Fibroblast of villous mesenchyme (primary cell): ENCODE results near the gene DCANP1. TPM values are rescaled to one million over a fixed set of nuclear protein-coding genes. Genes with fewer than 3 reads are reported as not detected.

Experiments used
- DNase-seq: peaks from one replicate; pipeline ENCODE4 v3.0.0-alpha.2; 2010; ENCODE audit warnings: low read depth
- H3K4me3 ChIP-seq: 2 replicates; pipeline ENCODE4 v1.5.1; 2011; ENCODE audit warnings: low read depth, mild to moderate bottlenecking, low read length
- CTCF ChIP-seq: IDR thresholded peaks from 2 replicates; pipeline ENCODE4 v1.5.1; 2012; ENCODE audit warnings: low read depth, mild to moderate bottlenecking, low read length; ENCODE audit not compliant: insufficient read depth
- total RNA-seq: library from RNA; depleted of rRNA; stranded (reverse); fragments of >200 nt; gene quantifications from 2 replicates; pipeline ENCODE4 v1.2.3, GENCODE V29; 2012

The DCANP1 gene
- total RNA-seq, 1 donor: not detected

GRCh38 chr5:135423846-135424168 is 23.3 kb downstream of the DCANP1 start:
- no peak for DNase-seq
- TF ChIP-seq CTCF: no peak

GRCh38 chr5:135423146-135423845 is 23.9 kb downstream of the DCANP1 start:
- TF ChIP-seq CTCF: no peak
- no peak for DNase-seq
- no peak overlapping the region for H3K4me3 ChIP-seq

More at GRCh38 chr5:135423846-135424168, 23.3 kb downstream of the DCANP1 start:
- no peak overlapping the region for H3K4me3 ChIP-seq

GRCh38 chr5:135422419-135422818 is 24.7 kb downstream of the DCANP1 start:
- no peak for TF ChIP-seq CTCF
- no peak overlapping the region for H3K4me3 ChIP-seq
- no peak for DNase-seq

- DNase-seq: no peak
- no peak overlapping the region for H3K4me3 ChIP-seq
- no peak for TF ChIP-seq CTCF
Measured at GRCh38 chr5:135417083-135417482, 30.1 kb downstream of the DCANP1 start.

GRCh38 chr5:135405082-135405481 is 42.1 kb downstream of the DCANP1 start:
- no peak for TF ChIP-seq CTCF
- no peak overlapping the region for H3K4me3 ChIP-seq
- no peak for DNase-seq

- H3K4me3 ChIP-seq: no peak overlapping the region
- TF ChIP-seq CTCF: no peak
- no peak for DNase-seq
Measured at GRCh38 chr5:135402031-135402430, 45.1 kb downstream of the DCANP1 start.

DNA sequence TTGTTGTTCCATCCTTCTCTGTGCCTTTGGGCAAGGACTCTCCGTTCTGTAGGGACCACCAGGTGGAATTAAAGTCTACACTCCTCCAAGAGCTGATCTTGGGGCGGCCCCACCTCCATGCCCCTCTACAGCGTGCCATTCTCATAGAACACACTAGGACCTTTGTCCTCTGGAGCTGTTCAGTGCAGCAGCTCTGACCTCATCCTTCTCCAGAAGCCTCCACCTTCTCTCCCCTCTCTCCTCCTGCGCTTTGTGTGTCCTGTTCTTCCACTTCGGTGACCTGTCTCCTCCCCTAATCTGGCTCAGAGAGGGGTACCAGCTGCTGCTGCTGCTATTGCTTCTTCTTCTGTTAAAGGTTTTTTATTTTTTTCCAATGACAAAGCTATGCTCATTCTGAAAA is 46.3 kb downstream of the DCANP1 start:
- TF ChIP-seq CTCF: no peak
- H3K4me3 ChIP-seq: no peak overlapping the region
- DNase-seq: no peak
